GM23338 (cell line): ENCODE measurements around the gene CAMTA1. TPM values are rescaled to one million over a fixed set of nuclear protein-coding genes. Genes with fewer than 3 reads are reported as not detected.

Experiments used
- ATAC-seq: fragments of 200-7000 bp; cut with Tn5 transposase; 3 replicates; pipeline ENCODE4 v1.9.1; 2020
- DNase-seq: peaks from one replicate; pipeline ENCODE4 v3.0.0-alpha.2; 2015; ENCODE audit warnings: low spot score
- H2AFZ ChIP-seq: fragments of 200-600 bp; sonication (generic); 2 replicates; pipeline ENCODE4 v1.8.0; 2016; ENCODE audit warnings: antibody characterized with exemption, mild to moderate bottlenecking, moderate library complexity
- H3F3A ChIP-seq: fragments of 200-600 bp; sonication (generic); replicated peaks from 2 replicates; pipeline ENCODE4 v1.8.0; 2017; ENCODE audit warnings: antibody characterized with exemption, mixed run types, low read depth
- H3K27ac ChIP-seq: fragments of 200-600 bp; sonication (generic); 2 replicates; pipeline ENCODE4 v1.6.1; 2016; ENCODE audit warnings: low read depth
- H3K27me3 ChIP-seq: fragments of 200-600 bp; sonication (generic); 2 replicates; pipeline ENCODE4 v1.8.0; 2016; ENCODE audit warnings: mild to moderate bottlenecking, mixed run types, moderate library complexity; ENCODE audit not compliant: insufficient read depth
- H3K36me3 ChIP-seq: fragments of 200-600 bp; sonication (generic); 2 replicates; pipeline ENCODE4 v1.8.0; 2016; ENCODE audit warnings: mild to moderate bottlenecking; ENCODE audit not compliant: insufficient read depth
- H3K4me1 ChIP-seq: fragments of 200-600 bp; sonication (generic); 2 replicates; pipeline ENCODE4 v1.8.0; 2016; ENCODE audit warnings: mild to moderate bottlenecking, moderate library complexity; ENCODE audit not compliant: insufficient read depth
- H3K4me2 ChIP-seq: fragments of 200-600 bp; sonication (generic); 2 replicates; pipeline ENCODE4 v1.7.1; 2017; ENCODE audit warnings: mixed run types
- H3K4me3 ChIP-seq: fragments of 200-600 bp; sonication (generic); 2 replicates; pipeline ENCODE4 v1.6.1; 2016; ENCODE audit warnings: mixed run types
- H3K79me2 ChIP-seq: fragments of 200-600 bp; sonication (generic); replicated peaks from 2 replicates; pipeline ENCODE4 v1.8.0; 2017; ENCODE audit warnings: mild to moderate bottlenecking; ENCODE audit not compliant: insufficient read depth
- H3K9me2 ChIP-seq: fragments of 200-600 bp; sonication (generic); 2 replicates; pipeline ENCODE4 v1.8.0; 2017; ENCODE audit not compliant: insufficient read depth
- H4K20me1 ChIP-seq: fragments of 200-600 bp; sonication (generic); replicated peaks from 2 replicates; pipeline ENCODE4 v1.8.0; 2017; ENCODE audit warnings: mild to moderate bottlenecking; ENCODE audit not compliant: insufficient read depth
- H3K27ac Mint-ChIP-seq: 2 replicates; pipeline ENCODE4 v1.8.0; 2020; ENCODE audit warnings: inconsistent platforms, mild to moderate bottlenecking, moderate library complexity, mixed read lengths
- H3K27me3 Mint-ChIP-seq: 3 replicates; pipeline ENCODE4 v1.8.0; 2022; ENCODE audit warnings: low read depth, mild to moderate bottlenecking, moderate library complexity, mixed read lengths, inconsistent platforms; ENCODE audit not compliant: insufficient read depth, poor library complexity
- H3K36me3 Mint-ChIP-seq: 3 replicates; pipeline ENCODE4 v1.8.0; 2021; ENCODE audit warnings: low read depth, mild to moderate bottlenecking, inconsistent platforms, moderate library complexity, mixed read lengths
- H3K4me1 Mint-ChIP-seq: 3 replicates; pipeline ENCODE4 v1.8.0; 2020; ENCODE audit warnings: mild to moderate bottlenecking, inconsistent platforms, mixed read lengths
- H3K4me3 Mint-ChIP-seq: 3 replicates; pipeline ENCODE4 v1.8.0; 2021; ENCODE audit warnings: moderate library complexity, mild to moderate bottlenecking, inconsistent platforms, mixed read lengths
- H3K9me3 Mint-ChIP-seq: 3 replicates; pipeline ENCODE4 v1.8.0; 2020; ENCODE audit warnings: moderate library complexity, mild to moderate bottlenecking, inconsistent platforms, mixed read lengths
- EZH2phosphoT487 ChIP-seq: fragments of 200-600 bp; sonication (generic); IDR thresholded peaks from one replicate; pipeline ENCODE4 v1.8.1; 2018; ENCODE audit warnings: antibody characterized with exemption; ENCODE audit not compliant: unreplicated experiment
- JUNB ChIP-seq: IDR thresholded peaks from one replicate; pipeline ENCODE4 v1.6.1; 2016; ENCODE audit warnings: antibody characterized with exemption; ENCODE audit not compliant: unreplicated experiment
- NANOG ChIP-seq: IDR thresholded peaks from 2 replicates; pipeline ENCODE4 v1.6.1; 2016; ENCODE audit warnings: antibody characterized with exemption, borderline replicate concordance
- POLR2AphosphoS5 ChIP-seq: IDR thresholded peaks from 2 replicates; pipeline ENCODE4 v1.6.1; 2016; ENCODE audit warnings: antibody characterized with exemption, low read depth
- ZNF114 ChIP-seq: fragments of 250-450 bp; sonication (Bioruptor Pico); IDR thresholded peaks from 2 replicates; pipeline ENCODE4 v1.5.0; 2020; ENCODE audit warnings: mild to moderate bottlenecking, moderate library complexity
- polyA plus RNA-seq: library from polyadenylated mRNA; unstranded; fragments of >200 nt; fragmentation: Nextera tagmentation; extraction: Ambion mirVana; gene quantifications from 2 replicates; pipeline ENCODE4 v1.2.1, GENCODE V29; 2016
- total RNA-seq: library from RNA; depleted of rRNA; stranded (reverse); fragments of >200 nt; shearing (Covaris generic); gene quantifications from 2 replicates; pipeline ENCODE4 v1.2.3, GENCODE V29; 2014
- TF ChIP-seq, protein P1 (sequence below): IDR thresholded peaks from 2 replicates; pipeline ENCODE4 v1.6.1; 2016; ENCODE audit warnings: antibody characterized with exemption
- TF ChIP-seq, protein P2 (sequence below): IDR thresholded peaks from one replicate; pipeline ENCODE4 v1.6.1; 2018; ENCODE audit warnings: antibody characterized with exemption; ENCODE audit not compliant: unreplicated experiment
- TF ChIP-seq, protein P3 (sequence below): fragments of 250-450 bp; sonication (Bioruptor Pico); IDR thresholded peaks from 2 replicates; pipeline ENCODE4 v1.5.0; 2020; ENCODE audit warnings: mild to moderate bottlenecking, moderate library complexity

Gene CAMTA1
- total and polyA plus RNA-seq, 2 experiments from 2014 or later, result 115 to 519 TPM

DNA sequence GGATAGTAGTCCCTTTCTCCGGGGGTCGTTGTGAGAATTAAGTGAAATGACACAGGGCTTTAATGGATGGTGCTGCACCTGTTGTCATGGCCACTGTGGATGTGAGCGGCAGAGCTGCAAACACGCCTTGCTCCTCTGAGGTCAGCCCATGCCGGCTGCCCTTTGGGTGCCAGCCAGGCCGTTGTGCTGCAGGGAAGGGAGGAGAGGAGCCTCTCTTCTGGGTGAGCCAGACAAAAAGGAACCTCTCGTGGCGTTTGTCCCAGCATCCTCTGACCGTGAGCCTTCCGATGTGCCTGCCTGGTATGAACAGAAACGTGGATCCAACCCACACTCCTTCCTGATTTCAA lies 602.9 kb downstream of the CAMTA1 start (continued):
- TF ChIP-seq, protein P1, sequence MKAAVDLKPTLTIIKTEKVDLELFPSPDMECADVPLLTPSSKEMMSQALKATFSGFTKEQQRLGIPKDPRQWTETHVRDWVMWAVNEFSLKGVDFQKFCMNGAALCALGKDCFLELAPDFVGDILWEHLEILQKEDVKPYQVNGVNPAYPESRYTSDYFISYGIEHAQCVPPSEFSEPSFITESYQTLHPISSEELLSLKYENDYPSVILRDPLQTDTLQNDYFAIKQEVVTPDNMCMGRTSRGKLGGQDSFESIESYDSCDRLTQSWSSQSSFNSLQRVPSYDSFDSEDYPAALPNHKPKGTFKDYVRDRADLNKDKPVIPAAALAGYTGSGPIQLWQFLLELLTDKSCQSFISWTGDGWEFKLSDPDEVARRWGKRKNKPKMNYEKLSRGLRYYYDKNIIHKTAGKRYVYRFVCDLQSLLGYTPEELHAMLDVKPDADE, result no peak
- no peak for TF ChIP-seq EZH2phosphoT487
- TF ChIP-seq NANOG, result no peak
- TF ChIP-seq, protein P2, sequence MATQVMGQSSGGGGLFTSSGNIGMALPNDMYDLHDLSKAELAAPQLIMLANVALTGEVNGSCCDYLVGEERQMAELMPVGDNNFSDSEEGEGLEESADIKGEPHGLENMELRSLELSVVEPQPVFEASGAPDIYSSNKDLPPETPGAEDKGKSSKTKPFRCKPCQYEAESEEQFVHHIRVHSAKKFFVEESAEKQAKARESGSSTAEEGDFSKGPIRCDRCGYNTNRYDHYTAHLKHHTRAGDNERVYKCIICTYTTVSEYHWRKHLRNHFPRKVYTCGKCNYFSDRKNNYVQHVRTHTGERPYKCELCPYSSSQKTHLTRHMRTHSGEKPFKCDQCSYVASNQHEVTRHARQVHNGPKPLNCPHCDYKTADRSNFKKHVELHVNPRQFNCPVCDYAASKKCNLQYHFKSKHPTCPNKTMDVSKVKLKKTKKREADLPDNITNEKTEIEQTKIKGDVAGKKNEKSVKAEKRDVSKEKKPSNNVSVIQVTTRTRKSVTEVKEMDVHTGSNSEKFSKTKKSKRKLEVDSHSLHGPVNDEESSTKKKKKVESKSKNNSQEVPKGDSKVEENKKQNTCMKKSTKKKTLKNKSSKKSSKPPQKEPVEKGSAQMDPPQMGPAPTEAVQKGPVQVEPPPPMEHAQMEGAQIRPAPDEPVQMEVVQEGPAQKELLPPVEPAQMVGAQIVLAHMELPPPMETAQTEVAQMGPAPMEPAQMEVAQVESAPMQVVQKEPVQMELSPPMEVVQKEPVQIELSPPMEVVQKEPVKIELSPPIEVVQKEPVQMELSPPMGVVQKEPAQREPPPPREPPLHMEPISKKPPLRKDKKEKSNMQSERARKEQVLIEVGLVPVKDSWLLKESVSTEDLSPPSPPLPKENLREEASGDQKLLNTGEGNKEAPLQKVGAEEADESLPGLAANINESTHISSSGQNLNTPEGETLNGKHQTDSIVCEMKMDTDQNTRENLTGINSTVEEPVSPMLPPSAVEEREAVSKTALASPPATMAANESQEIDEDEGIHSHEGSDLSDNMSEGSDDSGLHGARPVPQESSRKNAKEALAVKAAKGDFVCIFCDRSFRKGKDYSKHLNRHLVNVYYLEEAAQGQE, result no peak
- no peak for TF ChIP-seq POLR2AphosphoS5

DNA sequence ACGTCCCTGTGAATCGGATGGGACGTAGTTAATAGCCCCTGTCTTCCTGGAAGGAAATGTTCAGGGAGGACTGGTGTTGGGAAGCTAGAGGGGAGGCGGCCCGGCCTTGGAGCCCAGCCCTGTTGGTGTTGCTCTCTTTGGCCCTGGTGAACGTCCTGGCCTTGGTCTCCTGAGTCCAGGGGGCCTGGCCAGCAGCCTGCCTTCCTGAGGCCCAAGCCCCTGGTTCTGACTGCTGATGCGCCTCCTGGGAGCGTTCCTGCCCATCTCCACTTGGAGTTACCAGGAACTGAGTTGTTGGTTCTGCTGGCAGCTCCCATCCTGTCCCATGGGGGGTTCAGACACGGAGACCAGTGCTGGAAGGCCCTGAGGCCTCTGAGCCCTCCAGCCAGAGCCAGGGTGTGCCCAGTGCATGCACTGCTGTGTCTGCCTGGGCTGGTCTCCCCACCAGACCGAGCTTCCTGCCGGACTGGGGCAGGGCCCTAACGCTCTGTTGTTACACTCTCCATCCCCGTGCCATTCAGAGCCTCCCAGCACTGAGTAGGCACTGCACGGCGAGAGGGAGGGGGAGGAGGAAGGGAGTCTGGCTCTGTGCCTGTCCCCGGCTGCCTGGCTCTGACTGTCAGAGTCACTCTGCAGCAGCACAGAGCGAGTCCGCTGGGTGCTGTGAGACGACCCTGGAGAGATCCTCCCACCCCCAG lies 603.4 kb downstream of the CAMTA1 start:
- no peak overlapping the region for H2AFZ ChIP-seq
- Mint-ChIP-seq H3K27me3 (peaks cover 6% of the 10 kb centered on the region), H3K36me3 (no peaks in the 10 kb centered on the region), H3K9me3 (no peaks in the 10 kb centered on the region; the same call in 2 of the 3 replicates), H3K4me3 (no peak overlapping the region), H3K27ac (no peak overlapping the region), H3K4me1 (peaks cover 16% of the 10 kb centered on the region)
- H3K27ac ChIP-seq, result no peak overlapping the region
- no peak overlapping the region for H3K4me3 ChIP-seq
- no peaks in the 10 kb centered on the region for H3K79me2 ChIP-seq
- H3K27me3 ChIP-seq, result no peaks in the 10 kb centered on the region
- no peak for DNase-seq
- no peaks in the 10 kb centered on the region for H4K20me1 ChIP-seq
- H3K4me2 ChIP-seq, result no peak overlapping the region
- no peaks in the 10 kb centered on the region for H3F3A ChIP-seq
- H3K4me1 ChIP-seq, result no peaks in the 10 kb centered on the region
- H3K9me2 ChIP-seq, result no peaks in the 10 kb centered on the region
- peak; percentile 63 for ATAC-seq
- no peaks in the 10 kb centered on the region for H3K36me3 ChIP-seq
- TF ChIP-seq, protein P1, result no peak
- TF ChIP-seq, protein P2, result no peak
- TF ChIP-seq JUNB, result no peak
- TF ChIP-seq ZNF114, result no peak
- TF ChIP-seq, protein P3, sequence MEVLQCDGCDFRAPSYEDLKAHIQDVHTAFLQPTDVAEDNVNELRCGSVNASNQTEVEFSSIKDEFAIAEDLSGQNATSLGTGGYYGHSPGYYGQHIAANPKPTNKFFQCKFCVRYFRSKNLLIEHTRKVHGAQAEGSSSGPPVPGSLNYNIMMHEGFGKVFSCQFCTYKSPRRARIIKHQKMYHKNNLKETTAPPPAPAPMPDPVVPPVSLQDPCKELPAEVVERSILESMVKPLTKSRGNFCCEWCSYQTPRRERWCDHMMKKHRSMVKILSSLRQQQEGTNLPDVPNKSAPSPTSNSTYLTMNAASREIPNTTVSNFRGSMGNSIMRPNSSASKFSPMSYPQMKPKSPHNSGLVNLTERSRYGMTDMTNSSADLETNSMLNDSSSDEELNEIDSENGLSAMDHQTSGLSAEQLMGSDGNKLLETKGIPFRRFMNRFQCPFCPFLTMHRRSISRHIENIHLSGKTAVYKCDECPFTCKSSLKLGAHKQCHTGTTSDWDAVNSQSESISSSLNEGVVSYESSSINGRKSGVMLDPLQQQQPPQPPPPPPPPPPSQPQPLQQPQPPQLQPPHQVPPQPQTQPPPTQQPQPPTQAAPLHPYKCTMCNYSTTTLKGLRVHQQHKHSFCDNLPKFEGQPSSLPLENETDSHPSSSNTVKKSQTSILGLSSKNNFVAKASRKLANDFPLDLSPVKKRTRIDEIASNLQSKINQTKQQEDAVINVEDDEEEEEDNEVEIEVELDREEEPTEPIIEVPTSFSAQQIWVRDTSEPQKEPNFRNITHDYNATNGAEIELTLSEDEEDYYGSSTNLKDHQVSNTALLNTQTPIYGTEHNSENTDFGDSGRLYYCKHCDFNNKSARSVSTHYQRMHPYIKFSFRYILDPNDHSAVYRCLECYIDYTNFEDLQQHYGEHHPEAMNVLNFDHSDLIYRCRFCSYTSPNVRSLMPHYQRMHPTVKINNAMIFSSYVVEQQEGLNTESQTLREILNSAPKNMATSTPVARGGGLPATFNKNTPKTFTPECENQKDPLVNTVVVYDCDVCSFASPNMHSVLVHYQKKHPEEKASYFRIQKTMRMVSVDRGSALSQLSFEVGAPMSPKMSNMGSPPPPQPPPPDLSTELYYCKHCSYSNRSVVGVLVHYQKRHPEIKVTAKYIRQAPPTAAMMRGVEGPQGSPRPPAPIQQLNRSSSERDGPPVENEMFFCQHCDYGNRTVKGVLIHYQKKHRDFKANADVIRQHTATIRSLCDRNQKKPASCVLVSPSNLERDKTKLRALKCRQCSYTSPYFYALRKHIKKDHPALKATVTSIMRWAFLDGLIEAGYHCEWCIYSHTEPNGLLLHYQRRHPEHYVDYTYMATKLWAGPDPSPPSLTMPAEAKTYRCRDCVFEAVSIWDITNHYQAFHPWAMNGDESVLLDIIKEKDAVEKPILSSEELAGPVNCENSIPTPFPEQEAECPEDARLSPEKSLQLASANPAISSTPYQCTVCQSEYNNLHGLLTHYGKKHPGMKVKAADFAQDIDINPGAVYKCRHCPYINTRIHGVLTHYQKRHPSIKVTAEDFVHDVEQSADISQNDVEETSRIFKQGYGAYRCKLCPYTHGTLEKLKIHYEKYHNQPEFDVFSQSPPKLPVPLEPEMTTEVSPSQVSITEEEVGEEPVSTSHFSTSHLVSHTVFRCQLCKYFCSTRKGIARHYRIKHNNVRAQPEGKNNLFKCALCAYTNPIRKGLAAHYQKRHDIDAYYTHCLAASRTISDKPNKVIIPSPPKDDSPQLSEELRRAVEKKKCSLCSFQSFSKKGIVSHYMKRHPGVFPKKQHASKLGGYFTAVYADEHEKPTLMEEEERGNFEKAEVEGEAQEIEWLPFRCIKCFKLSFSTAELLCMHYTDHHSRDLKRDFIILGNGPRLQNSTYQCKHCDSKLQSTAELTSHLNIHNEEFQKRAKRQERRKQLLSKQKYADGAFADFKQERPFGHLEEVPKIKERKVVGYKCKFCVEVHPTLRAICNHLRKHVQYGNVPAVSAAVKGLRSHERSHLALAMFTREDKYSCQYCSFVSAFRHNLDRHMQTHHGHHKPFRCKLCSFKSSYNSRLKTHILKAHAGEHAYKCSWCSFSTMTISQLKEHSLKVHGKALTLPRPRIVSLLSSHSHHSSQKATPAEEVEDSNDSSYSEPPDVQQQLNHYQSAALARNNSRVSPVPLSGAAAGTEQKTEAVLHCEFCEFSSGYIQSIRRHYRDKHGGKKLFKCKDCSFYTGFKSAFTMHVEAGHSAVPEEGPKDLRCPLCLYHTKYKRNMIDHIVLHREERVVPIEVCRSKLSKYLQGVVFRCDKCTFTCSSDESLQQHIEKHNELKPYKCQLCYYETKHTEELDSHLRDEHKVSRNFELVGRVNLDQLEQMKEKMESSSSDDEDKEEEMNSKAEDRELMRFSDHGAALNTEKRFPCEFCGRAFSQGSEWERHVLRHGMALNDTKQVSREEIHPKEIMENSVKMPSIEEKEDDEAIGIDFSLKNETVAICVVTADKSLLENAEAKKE (CRISPR knock-in tag), result no peak
